ENCODE results near the gene TMEM178B. TPM values are rescaled to one million over a fixed set of nuclear protein-coding genes. Genes with fewer than 3 reads are reported as not detected.
A peak's percentile ranks its signal among the peaks of the same experiment; 100 is the strongest.

The TMEM178B gene
- total and polyA plus RNA-seq, 2 of the 13 experiments (the other 11 are each of a cell fraction or from before 2014, with no cell fraction given): 0.01 to 0.02 TPM

- H3K27me3 ChIP-seq (ENCODE audit: control insufficient read depth in 1 of 2, insufficient read depth in 2 of 2, low read length in 2 of 2): peaks cover 2 to 30% of the 10 kb centered on the region in 2 experiments; a peak in 4 of 5 replicates
- H3K4me2 ChIP-seq (ENCODE audit: low read depth, low read length): no peak overlapping the region
- H3K4me3 ChIP-seq (replicated peaks in 1 of 3; ENCODE audit: insufficient read depth in 1 of 3, low read depth in 2 of 3, low read length in 3 of 3): no peak overlapping the region
- no peak overlapping the region for H2AFZ ChIP-seq (ENCODE audit: low read length)
- TF ChIP-seq, protein P1, sequence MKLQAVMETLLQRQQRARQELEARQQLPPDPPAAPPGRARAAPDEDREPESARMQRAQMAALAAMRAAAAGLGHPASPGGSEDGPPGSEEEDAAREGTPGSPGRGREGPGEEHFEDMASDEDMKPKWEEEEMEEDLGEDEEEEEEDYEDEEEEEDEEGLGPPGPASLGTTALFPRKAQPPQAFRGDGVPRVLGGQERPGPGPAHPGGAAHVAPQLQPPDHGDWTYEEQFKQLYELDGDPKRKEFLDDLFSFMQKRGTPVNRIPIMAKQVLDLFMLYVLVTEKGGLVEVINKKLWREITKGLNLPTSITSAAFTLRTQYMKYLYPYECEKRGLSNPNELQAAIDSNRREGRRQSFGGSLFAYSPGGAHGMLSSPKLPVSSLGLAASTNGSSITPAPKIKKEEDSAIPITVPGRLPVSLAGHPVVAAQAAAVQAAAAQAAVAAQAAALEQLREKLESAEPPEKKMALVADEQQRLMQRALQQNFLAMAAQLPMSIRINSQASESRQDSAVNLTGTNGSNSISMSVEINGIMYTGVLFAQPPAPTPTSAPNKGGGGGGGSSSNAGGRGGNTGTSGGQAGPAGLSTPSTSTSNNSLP (IDR thresholded peaks at IDR 0.05; ENCODE audit: low read depth, low read length): no peak
- peak; percentile 38; the same call in 1 of the 2 replicates for TF ChIP-seq ATF7 (IDR thresholded peaks at IDR 0.05)
- TF ChIP-seq ATF7 (CRISPR knock-in tag; IDR thresholded peaks at IDR 0.05): no peak
- peak; percentile 32; the same call in 1 of the 2 replicates for TF ChIP-seq CEBPB (IDR thresholded peaks at IDR 0.05; ENCODE audit: borderline replicate concordance, low read depth, low read length)
- no peaks in the 10 kb centered on the region for H3K4me1 ChIP-seq (ENCODE audit: insufficient read depth, low read length)
- H3K27ac ChIP-seq (ENCODE audit: extremely low read length, insufficient read depth, low read length): no peak overlapping the region
- no peaks in the 10 kb centered on the region for H3K79me2 ChIP-seq (ENCODE audit: insufficient read depth, low read length)
- DNase-seq (ENCODE audit: low spot score) (no peak), ATAC-seq (no peak), FAIRE-seq (no peak)
- WGBS (ENCODE audit: low lambda C conversion rate): 15% methylated on average over 15 of the region's 16 CpGs
- ChIA-PET CTCF (ENCODE audit: low intra/inter-chr PET ratio, low total read pairs) (no interaction called here), POLR2A (no interaction called here)
- H4K20me1 ChIP-seq (ENCODE audit: insufficient read depth, low read length): no peaks in the 10 kb centered on the region
- intact Hi-C loops (cut with micrococcal nuclease; ENCODE audit: unreplicated experiment): no loop called here
- no peaks in the 10 kb centered on the region for H3K36me3 ChIP-seq (replicated peaks in 1 of 2; ENCODE audit: control insufficient read depth in 1 of 2, insufficient read depth in 2 of 2, low read length in 2 of 2)
- in situ Hi-C loops (cut with HindIII; ENCODE audit: extremely low pct_ligation_motif_present, low pct_unique_long_range_greater_than_20kb): no loop called here
- H3K9ac ChIP-seq (ENCODE audit: insufficient read depth, low read depth, low read length): no peak overlapping the region
- no TSS peak for BruUV-seq (replicated peaks)
- no peaks in the 10 kb centered on the region for H3K9me3 ChIP-seq (ENCODE audit: low read length)
These were observed 387.2 kb downstream of the TMEM178B start for GRCh38 chr7:141460781-141461715.

- intact Hi-C loops (cut with micrococcal nuclease; ENCODE audit: unreplicated experiment): no loop called here
- Histone ChIP-seq H3K4me3 (replicated peaks in 1 of 3; ENCODE audit: insufficient read depth in 1 of 3, low read depth in 2 of 3, low read length in 3 of 3) (no peak overlapping the region), H2AFZ (ENCODE audit: low read length) (no peak overlapping the region), H3K27ac (ENCODE audit: extremely low read length, insufficient read depth, low read length) (no peak overlapping the region), H3K36me3 (replicated peaks in 1 of 2; ENCODE audit: control insufficient read depth in 1 of 2, insufficient read depth in 2 of 2, low read length in 2 of 2) (no peaks in the 10 kb centered on the region), H3K9ac (ENCODE audit: insufficient read depth, low read depth, low read length) (no peak overlapping the region), H3K79me2 (ENCODE audit: insufficient read depth, low read length) (no peaks in the 10 kb centered on the region), H4K20me1 (ENCODE audit: insufficient read depth, low read length) (no peaks in the 10 kb centered on the region), H3K27me3 (ENCODE audit: control insufficient read depth in 1 of 2, insufficient read depth in 2 of 2, low read length in 2 of 2) (peaks cover 2 to 30% of the 10 kb centered on the region in 2 experiments; a peak in 4 of 5 replicates), H3K4me2 (ENCODE audit: low read depth, low read length) (no peak overlapping the region), H3K4me1 (ENCODE audit: insufficient read depth, low read length) (no peaks in the 10 kb centered on the region), H3K9me3 (ENCODE audit: low read length) (no peaks in the 10 kb centered on the region)
- 39% methylated on average over 6 of the region's 6 CpGs for WGBS (ENCODE audit: low lambda C conversion rate)
- in situ Hi-C loops (cut with HindIII; ENCODE audit: extremely low pct_ligation_motif_present, low pct_unique_long_range_greater_than_20kb): no loop called here
- POLR2A ChIA-PET: interaction anchor here (0.6 kb wide), 1 partner anchor 9 kb away, joined by 3 read pairs; no protein-coding TSS in a partner anchor
- DNase-seq (ENCODE audit: low spot score) (no peak), ATAC-seq (no peak), FAIRE-seq (no peak)
- BruUV-seq (replicated peaks): no TSS peak
- CTCF ChIA-PET (ENCODE audit: low intra/inter-chr PET ratio, low total read pairs): no interaction called here
- TF ChIP-seq SP2 (CRISPR knock-in tag; IDR thresholded peaks at IDR 0.05): no peak
- no peak for TF ChIP-seq PRDM10 (CRISPR knock-in tag; IDR thresholded peaks at IDR 0.05; ENCODE audit: low read depth)
These were observed 388.1 kb downstream of the TMEM178B start for GRCh38 chr7:141461924-141462323.

Measured in HepG2 (cell line).